Cerebellar cortex (tissue), 1 donor: ENCODE data around the gene SWI5.

Source experiments
- DNase-seq: peaks from one replicate; pipeline ENCODE4 v3.0.0-alpha.2; 2015; ENCODE audit warnings: low spot score

Gene SWI5

DNA sequence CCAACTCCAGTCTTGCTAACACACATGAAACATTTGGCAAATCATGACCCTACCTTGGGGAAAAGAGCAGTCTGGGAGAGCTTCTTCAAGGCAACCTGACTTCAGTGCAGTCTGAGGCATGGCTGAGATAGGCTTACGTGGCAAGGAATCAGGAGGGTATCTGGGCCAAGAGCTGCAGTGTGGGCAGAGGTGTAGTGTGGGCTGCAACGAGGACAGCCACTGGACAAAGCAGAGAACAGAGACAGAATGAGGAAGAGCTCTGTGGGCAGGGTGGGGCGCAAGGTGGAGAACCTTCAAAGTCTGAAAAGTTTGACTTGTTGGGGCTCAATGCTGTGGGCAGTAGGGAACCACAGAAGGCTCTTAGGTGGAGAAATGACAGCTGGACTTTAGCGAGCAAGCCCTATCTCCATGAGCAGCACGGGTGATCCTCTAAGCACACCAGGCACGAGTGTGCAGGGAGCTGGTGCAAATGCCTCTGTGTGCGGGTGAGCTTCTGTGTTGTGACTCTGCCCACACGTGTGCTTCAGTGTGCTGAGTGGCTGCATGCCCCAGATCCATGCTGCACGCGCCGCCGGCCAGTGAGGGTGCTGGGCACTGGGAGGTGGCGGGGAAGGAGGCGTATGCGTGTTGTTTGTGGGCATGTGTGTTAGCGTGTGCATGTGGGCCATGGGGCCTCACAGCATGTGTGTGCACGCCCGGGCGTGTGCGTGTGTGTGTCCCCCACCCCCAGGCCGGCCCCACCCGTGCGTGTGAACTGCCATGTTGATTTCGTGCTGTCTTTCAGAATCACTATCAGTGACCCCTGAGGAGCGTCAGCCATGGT is 23.5 kb upstream of the SWI5 start:
- DNase-seq: peak; percentile 29

DNA sequence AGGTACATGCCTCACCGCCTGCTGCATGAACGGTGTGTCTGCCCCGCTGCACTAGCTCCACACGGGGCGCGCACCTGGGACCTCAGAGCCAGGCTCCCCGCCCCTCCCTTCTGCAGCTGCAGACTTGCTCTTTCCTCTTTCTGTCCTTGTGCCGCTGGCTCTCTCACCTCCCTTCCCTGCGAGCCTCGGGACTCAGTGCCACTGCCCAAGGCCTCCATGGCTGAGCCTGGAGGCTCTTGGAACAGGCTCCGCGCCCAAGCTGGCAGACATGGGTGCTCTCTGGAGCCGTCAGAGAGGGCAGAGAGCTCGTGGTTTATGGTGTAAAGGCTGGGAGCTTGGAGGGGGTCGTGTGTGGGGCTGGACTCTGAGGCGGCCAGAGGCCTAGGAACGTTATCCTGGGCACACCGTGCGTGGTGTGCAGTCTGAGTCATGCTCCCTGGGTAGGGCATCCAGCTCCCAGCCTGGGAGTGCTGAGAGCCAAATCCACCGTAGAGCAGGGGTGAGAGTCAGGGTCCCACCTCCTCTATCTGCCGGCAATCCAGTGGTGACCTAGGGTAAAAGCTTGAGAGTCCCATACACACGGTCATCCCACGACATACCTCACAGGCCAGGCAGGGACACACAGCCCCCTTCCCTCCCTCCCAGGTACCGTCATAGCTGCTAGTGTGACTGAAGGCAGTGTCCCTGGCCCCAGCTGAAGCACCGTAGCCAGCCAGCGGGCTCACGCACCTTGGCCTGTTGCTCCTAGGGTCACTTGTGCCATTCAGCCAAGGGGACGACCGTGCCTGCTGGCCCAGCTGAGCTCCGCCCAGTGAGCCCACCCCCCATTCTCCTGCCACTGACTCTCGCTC is 22.7 kb upstream of the SWI5 start:
- DNase-seq: no peak

- no peak for DNase-seq
Observed at GRCh38 chr9:128253991-128254346, 22.1 kb upstream of the SWI5 start.

GRCh38 chr9:128254362-128254761 is 21.7 kb upstream of the SWI5 start:
- no peak for DNase-seq

- peak; percentile 78 for DNase-seq
Observed at GRCh38 chr9:128254855-128255759, 21.0 kb upstream of the SWI5 start.

- peak; percentile 77 for DNase-seq
Observed at GRCh38 chr9:128257086-128257825, 18.8 kb upstream of the SWI5 start.

DNA sequence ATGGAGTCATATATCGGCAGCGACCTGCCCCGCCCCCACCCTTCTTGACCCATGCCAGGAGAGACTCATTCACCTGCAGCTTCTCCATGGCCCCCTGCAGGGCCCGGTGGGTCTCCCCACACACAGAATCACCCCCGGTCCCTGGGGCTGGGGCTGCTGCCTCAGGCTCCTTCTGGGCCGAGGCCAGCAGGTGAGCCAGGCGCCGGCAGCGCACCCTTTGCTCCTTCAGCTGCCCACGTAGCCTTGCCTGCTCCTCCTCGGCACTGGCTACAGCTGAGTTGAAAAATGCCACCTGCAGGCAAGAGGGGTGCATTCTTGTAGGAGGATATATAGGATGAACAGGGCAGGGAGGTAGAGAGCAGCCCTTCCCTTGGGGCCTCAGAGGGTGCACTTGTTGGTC is 18.2 kb upstream of the SWI5 start:
- no peak for DNase-seq

GRCh38 chr9:128258326-128258725 is 17.8 kb upstream of the SWI5 start:
- no peak for DNase-seq

DNA sequence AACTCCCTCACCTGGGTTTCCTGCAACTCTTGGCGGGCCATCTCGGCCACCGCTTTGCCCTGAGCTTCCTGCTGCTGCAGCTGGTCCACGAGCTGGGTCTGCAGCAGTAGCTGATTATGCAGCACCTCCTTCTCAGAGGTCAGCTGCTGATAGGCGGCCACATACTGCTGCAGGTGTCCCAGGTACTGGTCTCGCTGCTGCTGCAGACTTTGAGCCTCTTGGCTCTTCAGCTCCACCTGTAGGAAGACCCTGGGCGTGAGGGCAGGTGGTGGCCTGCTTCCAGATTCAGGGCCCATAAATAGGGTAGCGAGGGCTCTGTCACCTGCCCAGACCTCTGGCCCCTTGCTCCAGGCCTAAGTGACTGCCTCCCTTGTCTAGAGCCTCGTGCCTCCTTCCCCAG is 16.9 kb upstream of the SWI5 start:
- no peak for DNase-seq

DNA sequence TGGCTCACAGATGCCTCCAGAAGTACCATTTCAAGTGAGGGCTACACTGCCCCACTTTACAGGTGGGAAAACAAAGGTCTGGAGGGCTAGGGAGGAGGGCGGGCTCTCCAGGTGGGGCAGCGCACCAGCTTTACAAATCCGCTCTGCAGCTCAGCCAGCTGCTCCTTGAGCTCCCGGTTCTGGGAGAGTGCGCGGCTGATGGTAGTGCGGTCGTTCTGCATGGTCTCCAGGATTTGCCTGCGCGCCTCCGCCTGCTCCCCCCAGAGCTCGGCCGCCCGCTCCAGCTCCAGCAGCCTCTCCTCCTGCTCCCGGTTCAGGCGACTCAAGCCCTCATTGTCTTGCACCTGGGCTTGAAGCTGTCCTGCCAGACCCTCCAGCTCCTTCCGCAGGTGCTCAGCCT is 15.7 kb upstream of the SWI5 start:
- DNase-seq: no peak

- DNase-seq: no peak
Observed at GRCh38 chr9:128262687-128263086, 13.4 kb upstream of the SWI5 start.

DNA sequence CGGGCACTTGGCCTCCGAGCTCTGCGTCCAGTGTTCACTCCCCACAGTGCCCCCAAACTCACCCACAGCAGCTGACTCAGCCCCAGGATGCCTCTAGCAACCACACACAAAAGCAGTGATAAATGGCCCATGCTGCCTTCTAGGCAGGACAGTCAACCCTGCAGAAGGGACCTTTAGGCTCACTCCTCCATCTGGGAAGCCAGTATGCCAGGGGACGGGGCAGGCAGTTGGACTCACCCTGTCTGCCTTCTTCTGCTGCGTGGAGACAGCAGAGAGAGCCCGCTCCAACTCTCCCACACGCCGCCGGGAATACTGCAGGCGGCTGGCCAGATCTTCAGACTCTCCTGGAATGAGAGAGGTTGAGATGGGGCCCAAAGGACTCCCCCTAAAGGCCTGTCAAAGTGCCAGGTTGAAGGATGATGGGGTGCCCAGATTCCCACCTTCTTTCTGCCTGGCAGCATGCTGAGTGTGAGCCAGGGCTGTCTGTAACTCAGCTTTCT is 10.7 kb upstream of the SWI5 start:
- DNase-seq: no peak

GRCh38 chr9:128266868-128267590 is 9.0 kb upstream of the SWI5 start:
- no peak for DNase-seq

- no peak for DNase-seq
Observed at GRCh38 chr9:128271112-128271511, 5.0 kb upstream of the SWI5 start.

DNA sequence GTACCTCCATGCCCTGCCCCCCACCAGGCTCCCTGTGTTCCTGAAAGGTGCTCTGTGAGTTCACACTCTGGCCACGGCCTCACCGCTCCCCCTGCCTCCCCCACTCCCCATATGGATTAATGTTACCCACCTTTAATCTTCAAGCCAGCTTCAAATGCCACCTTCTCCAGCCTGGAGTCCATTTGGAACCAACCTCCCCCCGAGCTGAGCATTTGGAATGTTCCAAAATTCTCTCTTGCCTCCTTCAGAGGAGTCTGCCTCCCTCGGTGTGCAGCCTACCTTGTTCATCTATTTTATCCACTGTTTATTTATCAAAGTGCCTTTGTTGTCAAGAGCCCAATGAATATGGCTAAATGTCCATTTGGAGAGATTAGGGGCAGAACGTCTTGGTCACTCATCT is 4.6 kb upstream of the SWI5 start:
- DNase-seq: no peak

GRCh38 chr9:128274245-128274644 is 1.8 kb upstream of the SWI5 start:
- DNase-seq: no peak

DNA sequence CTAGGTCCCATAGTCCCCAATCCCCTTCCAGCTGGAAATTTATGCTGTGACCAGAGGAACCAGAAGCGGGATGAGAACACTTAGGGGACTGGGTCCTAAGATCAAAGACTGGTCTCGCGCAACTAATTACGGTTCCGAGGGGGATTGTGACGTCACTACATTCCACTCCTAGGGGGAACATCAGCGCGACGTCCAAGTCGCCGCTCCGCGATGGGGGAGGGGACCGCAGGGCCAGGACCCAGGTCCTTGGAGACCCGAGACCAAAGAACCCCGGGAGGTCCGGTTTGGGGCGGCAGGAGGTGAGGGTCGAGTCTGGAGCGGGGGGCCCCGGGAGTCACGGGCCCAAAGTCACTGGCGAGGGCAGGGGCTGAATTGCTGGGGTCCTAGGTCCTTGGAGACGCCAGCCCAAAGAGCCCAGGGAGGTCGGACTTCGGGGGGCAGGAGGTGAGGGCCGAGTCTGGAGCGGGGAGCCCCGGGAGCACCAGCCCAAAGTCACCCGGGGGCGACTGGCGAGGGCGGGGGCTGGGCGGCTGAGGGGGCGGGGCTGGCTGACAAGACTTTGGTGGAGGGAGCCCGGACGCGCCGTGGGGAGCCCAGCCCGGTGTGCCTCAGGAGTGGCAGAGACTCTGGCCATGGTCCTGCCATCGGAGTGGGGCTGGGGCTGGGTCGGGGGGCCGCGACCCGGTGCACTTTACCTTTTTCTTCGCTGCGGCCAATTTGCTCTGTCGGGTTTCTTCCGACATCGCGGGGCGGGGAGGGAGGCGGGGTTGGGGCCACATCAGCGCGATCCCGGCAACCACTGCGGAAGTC is 673 bp upstream of the SWI5 start, which contains the start of gene GOLGA2:
GOLGA2 (minus strand) TSS at position 810 of the 810 bp plus-strand sequence; CDS start at position 779, 31 bp downstream.
- DNase-seq: no peak

DNA sequence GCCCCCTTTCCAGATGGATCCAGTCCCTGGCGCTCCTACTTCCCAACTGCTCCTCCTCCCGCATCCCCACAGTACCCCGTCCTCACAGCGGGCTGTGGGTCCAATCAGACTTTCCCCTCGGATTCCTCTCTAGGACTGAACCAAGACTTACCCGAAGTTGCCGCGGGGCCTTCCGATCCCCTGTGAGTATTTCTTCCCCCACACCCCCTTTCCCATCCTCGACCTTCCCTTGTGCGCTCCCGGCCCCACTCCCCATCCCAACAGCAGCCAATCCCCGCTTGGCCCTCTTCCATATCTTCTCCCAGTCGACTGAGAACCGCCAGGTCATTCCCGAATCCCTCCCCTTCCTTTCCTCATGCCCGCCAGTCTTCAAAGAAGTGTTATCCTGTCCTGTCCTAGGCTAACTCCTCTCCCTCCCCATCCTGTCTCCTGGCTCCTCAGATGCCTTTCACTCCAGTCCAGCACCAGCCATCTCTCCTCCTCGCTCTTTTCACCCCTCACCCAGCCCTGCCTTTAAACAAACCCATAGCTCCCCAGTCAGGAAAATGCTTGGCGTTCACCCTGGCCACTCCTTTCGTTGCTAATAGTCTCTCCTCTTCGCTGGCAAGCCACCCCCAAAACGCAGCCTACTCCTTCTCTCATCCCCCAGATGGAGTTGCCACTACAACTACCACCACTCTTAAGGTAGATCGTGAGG is 646 bp downstream of the SWI5 start:
- peak; percentile 35 for DNase-seq
